ENCODE results near the gene NBPF4. TPM values are rescaled to one million over a fixed set of nuclear protein-coding genes. Genes with fewer than 3 reads are reported as not detected.
A peak's percentile ranks its signal among the peaks of the same experiment; 100 is the strongest.
"Not testable (repeated sequence)": the region's sequence is repeated elsewhere in the genome, so short reads cannot be mapped to it uniquely, and the experiment has no call there.

NBPF4 gene
- total RNA-seq, 1 donor from 2014 or later: not detected

- not testable (repeated sequence) for DNase-seq (ENCODE audit: low read depth); H3K4me3 ChIP-seq (ENCODE audit: low read depth, low read length)
- peak; percentile 55 for TF ChIP-seq CTCF (conservative IDR thresholded peaks at IDR 0.05; ENCODE audit: low read depth, low read length)
These were observed 29.0 kb downstream of the NBPF4 start for GRCh38 chr1:108214641-108215465.

- no peak for DNase-seq (ENCODE audit: low read depth)
- no peak overlapping the region for H3K4me3 ChIP-seq (ENCODE audit: low read depth, low read length)
- no peak for TF ChIP-seq CTCF (conservative IDR thresholded peaks at IDR 0.05; ENCODE audit: low read depth, low read length)
These were observed 32.9 kb downstream of the NBPF4 start for GRCh38 chr1:108211014-108211413.

GRCh38 chr1:108209456-108210108 is 34.3 kb downstream of the NBPF4 start:
- no peak for TF ChIP-seq CTCF (conservative IDR thresholded peaks at IDR 0.05; ENCODE audit: low read depth, low read length)
- no peak for DNase-seq (ENCODE audit: low read depth)
- no peak overlapping the region for H3K4me3 ChIP-seq (ENCODE audit: low read depth, low read length)

GRCh38 chr1:108208724-108209446 is 35.0 kb downstream of the NBPF4 start:
- DNase-seq (ENCODE audit: low read depth): no peak
- no peak overlapping the region for H3K4me3 ChIP-seq (ENCODE audit: low read depth, low read length)
- TF ChIP-seq CTCF (conservative IDR thresholded peaks at IDR 0.05; ENCODE audit: low read depth, low read length): no peak

GRCh38 chr1:108203582-108203981 is 40.3 kb downstream of the NBPF4 start:
- DNase-seq (ENCODE audit: low read depth); H3K4me3 ChIP-seq (ENCODE audit: low read depth, low read length): not testable (repeated sequence)

GRCh38 chr1:108201687-108202086 is 42.2 kb downstream of the NBPF4 start:
- DNase-seq (ENCODE audit: low read depth): no peak
- no peak overlapping the region for H3K4me3 ChIP-seq (ENCODE audit: low read depth, low read length)
- no peak for TF ChIP-seq CTCF (conservative IDR thresholded peaks at IDR 0.05; ENCODE audit: low read depth, low read length)

GRCh38 chr1:108200687-108201051 is 43.2 kb downstream of the NBPF4 start:
- TF ChIP-seq CTCF (conservative IDR thresholded peaks at IDR 0.05; ENCODE audit: low read depth, low read length): peak; percentile 20
- peak; percentile 22 for DNase-seq (ENCODE audit: low read depth)
- H3K4me3 ChIP-seq (ENCODE audit: low read depth, low read length): peak overlapping the region; percentile 97
